Gastrocnemius medialis (tissue), 4 donors: ENCODE measurements around the gene PELO.

Experiments
- POLR2A ChIP-seq, 2 donors: fragments of 450-650 bp; IDR thresholded peaks; one replicate each; pipeline ENCODE4 v1.6.1; 2017; ENCODE audit warnings: antibody characterized with exemption in 2 of 2, mild to moderate bottlenecking in 2 of 2, moderate library complexity in 2 of 2
- TF ChIP-seq, protein P1 (sequence below), 5 experiments: fragments of 450-650 bp in 3 of 5; fragments of 200-600 bp in 2 of 5; sonication (generic) in 2 of 5; IDR thresholded peaks in 4 of 5; conservative IDR thresholded peaks in 1 of 5; 1 replicate in 4 of 5; 2 replicates in 1 of 5; pipeline ENCODE4 v1.5.1; 2016 to 2019; ENCODE audit warnings: antibody characterized with exemption in 5 of 5, mild to moderate bottlenecking in 3 of 5, moderate library complexity in 3 of 5

DNA sequence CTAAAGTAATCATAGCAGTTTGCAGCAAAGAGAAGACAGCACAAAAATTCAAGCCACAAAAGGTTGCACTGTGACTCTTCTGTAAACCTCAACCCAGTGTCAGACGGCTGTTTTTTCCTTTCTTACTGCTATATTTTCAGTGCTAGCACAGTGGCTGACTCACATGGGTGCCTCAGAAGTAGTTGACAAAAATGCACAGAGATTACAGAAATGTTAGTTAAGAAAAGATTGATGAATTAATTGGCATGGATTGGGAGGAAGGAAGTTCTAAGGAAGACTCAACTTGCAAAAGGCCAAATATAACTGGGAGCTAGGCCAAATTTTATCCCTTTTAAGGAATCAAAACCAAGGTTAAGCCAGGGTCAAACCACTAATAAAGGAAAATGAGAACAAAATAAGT lies 43.7 kb upstream of the PELO start:
- TF ChIP-seq, protein P1, sequence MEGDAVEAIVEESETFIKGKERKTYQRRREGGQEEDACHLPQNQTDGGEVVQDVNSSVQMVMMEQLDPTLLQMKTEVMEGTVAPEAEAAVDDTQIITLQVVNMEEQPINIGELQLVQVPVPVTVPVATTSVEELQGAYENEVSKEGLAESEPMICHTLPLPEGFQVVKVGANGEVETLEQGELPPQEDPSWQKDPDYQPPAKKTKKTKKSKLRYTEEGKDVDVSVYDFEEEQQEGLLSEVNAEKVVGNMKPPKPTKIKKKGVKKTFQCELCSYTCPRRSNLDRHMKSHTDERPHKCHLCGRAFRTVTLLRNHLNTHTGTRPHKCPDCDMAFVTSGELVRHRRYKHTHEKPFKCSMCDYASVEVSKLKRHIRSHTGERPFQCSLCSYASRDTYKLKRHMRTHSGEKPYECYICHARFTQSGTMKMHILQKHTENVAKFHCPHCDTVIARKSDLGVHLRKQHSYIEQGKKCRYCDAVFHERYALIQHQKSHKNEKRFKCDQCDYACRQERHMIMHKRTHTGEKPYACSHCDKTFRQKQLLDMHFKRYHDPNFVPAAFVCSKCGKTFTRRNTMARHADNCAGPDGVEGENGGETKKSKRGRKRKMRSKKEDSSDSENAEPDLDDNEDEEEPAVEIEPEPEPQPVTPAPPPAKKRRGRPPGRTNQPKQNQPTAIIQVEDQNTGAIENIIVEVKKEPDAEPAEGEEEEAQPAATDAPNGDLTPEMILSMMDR (IDR thresholded peaks at IDR 0.05 in 4 of 5, conservative IDR thresholded peaks at IDR 0.05 in 1 of 5): no peak
- no peak for TF ChIP-seq POLR2A (IDR thresholded peaks at IDR 0.05)
